DMS 273 (cell line): Measurements from ENCODE around the gene HTR5A.
"Not testable (repeated sequence)": the region's sequence is repeated elsewhere in the genome, so short reads cannot be mapped to it uniquely, and the experiment has no call there.

Experiments
- DNase-seq: peaks from one replicate; lab custom pipeline; 2025; ENCODE audit not compliant: unreplicated experiment; lab: John Stamatoyannopoulos, UW

HTR5A gene

DNA sequence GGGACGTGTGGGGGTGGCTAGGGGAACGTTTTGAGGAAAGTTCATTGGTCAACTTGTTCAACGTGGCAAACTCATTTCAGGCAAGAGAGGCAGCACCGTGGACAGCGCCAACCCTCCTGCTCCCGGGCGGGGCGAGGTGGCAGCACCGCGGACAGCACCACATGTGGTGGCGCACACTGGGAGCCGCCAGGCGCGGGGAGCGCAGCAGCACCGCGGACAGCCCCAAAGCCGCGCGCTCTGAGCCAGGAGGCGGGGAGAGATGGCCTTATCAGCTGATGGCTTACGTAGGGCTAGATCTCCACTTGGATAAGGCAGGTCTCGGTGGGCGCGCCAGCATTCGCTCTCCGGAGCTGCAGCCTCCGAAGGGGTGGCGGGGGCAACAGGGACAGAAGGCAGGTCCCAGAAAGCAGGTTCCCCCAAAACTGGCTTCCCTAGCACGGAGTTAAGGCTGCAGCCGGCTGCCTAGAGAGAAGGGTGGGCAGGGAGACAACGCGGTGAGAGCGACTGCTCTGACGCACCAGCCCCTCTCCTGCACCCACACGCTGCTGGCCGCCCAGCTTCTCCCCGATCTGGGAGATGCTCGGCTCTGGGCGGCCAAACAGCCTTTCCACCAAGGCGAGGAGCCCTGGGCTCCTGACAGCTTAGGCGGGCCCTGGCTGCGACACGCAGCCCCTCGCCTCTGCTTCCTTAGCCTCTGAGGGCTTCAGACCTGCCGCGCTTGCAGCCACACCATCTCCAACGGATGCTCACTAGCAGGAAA, at the start of gene HTR5A:
HTR5A (plus strand) TSS at position 333 of the 760 bp plus-strand sequence. CDS start 576 bp downstream, outside the sequence.
- peak; percentile 39 for DNase-seq

DNA sequence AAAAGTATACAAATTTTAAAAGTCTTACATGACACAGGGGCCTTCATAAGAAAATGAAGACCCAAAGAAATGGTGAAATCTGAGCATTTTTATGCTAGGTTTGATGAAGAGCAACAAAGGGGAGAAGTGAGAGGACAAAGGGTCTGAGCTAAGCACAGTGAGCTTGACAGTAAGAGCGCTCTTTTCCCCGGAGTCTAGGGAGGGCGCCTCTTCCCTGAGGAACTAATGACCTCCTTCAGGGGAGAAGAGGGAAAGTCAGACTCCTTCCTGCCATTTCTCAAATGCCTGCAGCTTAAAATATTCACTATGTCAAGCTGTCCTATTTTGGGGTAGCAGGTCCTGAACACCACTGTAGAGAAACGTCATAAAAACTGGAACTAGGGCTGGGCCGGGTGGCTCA, 49.1 kb upstream of the HTR5A start:
- peak; percentile 31 for DNase-seq

DNA sequence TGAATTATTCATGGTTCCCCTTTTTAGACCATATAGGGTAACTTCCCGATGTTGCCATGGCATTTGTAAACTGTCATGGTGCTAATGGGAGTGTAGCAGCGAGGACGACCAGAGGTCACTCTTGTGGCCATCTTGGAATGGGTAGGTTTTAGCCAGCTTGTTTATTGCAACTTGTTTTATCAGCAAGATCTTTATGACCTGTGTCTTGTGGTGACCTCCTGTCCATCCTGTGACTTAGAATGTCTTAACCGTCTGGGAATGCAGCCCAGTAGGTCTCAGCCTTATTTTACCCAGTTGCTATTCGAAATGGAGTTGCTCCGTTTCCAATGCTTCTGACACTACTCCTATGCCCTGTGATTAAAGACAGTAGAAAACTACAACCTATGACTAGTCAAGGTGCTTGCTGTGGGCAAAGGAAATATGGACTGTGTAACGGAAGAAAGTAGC, 48.4 kb upstream of the HTR5A start:
- no peak for DNase-seq

DNA sequence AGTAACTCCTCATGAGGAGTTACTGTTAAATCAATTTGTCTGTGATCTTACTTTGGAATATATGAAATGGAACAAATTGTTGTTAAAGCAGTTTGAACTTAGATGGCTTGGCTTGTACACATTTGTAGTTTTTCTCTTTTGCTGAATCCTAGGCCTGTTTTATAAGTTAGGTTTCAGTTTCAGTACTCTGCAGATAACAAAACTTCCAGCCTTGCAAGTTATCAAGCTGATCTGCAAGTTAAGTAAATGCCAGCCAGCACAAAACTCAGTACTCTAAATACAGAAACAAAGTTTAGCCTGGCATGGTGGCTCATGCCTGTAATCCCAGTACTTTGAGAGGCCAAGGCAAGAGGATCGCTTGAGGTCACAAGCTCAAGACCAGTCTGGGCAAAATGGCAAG, 42.2 kb upstream of the HTR5A start:
- no peak for DNase-seq

DNA sequence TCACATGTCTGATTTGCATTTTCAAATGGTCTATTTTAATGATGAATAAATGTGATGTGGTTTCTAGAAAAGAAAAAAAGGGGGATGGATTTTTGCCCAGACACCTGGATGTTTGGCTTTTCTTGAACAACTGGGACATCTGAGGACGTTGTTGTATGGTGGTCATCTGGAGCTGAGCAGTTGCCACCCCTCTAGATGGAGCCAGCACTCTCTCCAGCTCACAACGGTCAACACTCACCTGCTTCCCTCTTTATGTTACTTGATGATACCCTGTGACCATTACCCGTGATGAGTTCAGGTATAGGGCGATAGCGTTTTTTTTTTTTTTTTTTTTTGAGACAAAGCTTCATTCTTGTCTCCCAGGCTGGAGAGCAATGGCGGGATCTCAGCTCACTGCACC, 37.1 kb upstream of the HTR5A start:
- DNase-seq: no peak

DNA sequence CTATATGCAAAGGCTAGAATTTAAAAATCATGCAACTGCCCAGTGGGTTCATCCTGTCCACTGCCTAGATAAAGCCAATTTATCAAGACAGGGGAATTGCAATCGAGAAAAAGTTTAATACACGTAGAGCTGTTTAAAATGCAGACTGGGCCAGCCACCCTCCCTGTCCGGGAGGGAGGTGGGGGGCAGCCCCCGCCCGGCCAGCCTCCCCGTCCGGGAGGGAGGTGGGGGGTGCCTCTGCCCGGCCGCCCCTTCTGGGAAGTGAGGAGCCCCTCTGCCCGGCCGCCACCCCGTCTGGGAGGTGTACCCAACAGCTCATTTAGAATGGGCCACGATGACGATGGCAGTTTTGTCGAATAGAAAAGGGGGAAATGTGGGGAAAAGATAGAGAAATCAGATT, 35.6 kb upstream of the HTR5A start:
- not testable (repeated sequence) for DNase-seq

DNA sequence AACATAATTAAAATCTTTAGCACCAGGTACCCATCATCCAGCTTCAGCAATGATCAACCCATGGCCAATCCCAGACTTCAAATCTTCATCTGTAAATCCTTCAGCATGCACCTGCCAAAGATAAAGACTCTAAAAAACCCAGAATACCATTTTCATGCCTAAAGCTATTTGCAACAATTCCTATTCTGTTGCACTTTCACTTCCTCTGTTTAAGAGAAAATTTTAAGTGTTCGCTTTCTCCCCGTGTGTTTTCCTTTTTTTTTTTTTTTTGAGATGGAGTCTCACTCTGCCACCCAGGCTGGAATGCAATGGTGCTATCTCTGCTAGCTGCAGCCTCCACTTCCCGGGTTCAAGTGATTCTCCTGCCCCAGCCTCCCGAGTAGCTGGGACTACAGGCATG, 31.8 kb upstream of the HTR5A start:
- DNase-seq: no peak

DNA sequence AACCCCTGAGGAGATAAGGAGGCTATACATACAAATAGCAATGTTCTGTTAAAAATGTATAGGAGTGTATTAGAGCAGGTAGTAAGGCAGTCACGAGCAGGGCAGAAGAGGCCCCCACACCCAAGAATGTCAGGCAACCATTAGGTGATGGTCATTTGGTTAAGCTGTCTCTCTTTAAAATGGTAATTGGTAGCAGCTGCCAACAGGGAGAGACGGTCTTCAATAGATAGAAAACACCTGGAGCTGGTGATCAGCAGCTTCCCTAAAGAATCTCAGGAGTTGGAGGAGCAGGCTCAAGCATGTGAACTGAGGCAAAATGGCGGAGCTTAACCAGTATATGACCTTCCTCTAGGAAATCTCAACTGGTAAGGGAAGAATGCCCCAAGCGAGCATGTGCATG, 26.4 kb upstream of the HTR5A start:
- no peak for DNase-seq

DNA sequence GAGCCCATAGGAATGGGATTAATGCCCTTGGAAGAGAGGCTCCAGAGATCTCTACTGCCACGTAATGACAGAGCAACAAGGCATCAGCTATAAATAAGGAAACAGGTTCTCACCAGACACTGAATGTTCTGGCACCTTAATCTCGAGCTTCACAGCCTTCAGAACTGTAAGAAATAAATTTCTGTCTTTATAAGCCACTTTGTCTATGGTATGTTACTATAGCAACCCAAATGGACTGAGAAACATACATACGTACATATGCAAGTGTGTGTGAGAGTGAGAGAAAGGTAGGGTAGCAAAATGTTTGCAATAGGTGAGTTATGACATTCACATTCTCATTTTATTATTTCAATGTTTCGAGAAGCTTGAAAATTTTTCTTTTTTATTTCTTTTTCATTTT, 22.1 kb upstream of the HTR5A start:
- DNase-seq: no peak

DNA sequence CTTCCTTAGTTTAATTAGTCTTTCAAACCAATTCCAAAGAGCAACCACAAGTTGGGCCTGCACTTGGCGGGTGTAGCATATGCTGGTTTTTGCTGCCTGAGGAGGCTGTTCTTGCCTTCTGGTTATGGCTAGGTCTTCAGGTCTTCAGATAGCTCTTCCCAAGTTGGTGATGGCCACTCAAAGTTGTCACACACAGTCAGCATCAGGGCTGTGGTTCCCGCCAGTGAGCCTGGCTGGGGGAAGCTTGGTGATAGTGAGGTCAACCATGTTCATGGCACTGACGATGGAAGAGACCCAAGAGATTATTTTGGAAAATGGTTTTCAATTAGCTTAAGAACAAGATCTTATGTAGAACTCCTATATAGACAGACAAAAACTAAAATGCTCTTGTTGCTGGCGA, 18.8 kb upstream of the HTR5A start:
- no peak for DNase-seq

DNA sequence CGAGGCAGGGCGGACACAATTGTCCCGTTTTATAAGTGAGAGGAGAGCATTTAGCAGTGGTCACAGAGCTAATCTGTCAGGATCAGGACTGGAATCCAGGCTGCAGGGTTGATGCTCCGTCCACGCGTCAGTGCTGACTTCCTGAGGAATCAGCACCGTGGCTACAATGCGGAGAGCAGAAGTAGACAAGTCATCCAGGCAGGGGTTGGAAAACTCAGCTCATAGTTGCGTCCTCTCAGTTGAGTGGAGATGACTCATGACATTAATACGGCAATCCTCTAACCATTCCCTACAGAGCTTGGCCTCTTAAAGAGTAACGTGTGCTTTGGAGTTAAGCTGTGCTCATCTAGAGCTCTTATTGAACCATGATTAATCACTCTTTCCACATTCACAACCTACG, 17.1 kb upstream of the HTR5A start:
- DNase-seq: no peak

DNA sequence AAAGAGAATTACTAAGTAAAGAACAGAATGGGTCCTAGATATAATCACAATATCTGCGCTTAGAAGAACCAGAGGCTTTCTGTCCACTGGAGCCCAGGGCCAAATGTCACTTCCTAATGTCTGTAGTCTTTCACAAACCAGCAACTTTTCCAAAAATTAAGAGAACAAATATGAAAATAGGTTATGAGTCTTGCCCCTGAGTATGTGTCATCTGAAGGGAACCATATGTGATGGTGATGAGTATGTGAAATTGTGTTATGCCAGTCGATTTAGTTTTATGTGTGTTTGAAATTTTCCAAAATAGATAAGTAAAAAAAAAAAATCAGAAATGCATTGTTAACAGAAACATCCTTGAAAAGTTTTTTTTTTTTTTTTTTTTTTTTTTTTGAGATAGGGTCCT, 15.4 kb upstream of the HTR5A start:
- DNase-seq: no peak

DNA sequence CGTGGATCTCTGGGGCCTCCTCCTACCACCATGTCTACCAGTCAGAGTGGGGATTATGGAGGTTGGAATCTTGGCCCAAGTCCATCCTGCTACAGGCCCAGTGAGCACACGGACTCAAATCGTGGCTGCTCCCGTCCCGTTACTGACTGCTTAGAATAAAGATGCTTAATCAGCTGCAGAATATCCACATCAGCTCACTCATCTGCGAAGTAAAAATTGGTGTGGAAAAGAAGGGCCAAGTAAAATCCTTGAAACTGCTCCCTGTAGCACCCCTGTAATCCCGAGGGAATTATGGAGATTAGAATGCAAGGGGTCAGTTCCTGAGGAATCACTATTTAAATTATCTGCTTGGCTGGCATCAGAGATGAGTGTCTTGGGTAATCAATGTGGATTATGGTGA, 13.0 kb upstream of the HTR5A start:
- DNase-seq: no peak

DNA sequence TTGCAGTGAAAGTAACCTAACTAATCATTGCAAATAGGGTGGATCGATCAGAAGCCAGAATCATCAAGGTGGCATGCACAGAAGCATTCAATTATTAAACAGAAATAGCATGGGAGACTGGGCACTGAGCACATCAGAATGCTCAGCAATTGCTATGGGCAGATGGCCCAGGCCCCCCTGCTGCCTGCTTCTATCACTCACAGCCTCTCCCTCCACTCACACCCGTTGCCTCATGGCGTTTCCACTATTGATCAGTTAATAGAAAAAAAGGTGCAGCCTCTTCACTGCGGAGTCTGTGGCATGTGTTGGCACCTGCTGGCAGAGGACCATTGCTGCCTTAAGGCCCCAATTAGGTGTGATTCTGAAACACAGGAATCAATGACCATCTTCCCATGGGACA, 11.2 kb upstream of the HTR5A start:
- DNase-seq: peak; percentile 77

DNA sequence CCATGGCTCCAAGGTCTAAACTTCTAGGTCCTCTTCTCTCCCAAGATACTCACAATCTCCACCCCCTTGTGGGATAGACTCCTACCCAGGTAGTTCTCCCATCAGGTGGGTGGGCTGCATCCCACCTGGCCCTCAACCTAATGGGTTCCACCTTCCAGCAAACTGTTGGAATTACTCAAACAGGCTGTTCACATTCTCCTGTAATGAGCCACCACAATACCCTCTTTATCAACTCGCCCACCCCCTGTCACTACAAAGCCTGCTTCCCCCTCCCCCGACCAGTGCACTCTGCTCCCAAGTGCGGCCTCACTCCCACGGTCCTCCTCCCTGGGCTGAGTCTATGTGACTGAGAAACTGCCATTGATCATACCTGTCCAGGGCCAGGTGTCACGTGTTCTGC, 10.4 kb upstream of the HTR5A start:
- no peak for DNase-seq

DNA sequence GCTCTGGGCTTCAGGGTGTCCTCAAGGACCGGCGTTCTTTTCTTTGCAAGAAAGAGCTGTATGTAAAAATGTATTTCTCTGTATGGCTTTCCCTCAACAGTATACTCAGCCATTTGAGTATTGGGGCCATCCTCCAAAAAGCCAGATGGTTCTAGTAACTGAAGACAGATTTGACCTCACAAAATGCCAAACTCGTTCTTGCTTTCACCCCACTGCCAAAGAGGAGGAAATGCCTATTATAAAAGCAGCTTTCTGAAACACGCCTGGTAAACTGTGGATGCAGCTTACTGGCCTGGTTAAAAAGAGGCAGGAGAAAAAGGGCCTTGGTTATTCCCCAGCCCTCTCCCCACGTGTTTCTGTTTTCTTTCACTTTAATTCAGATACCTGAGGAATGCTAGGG, 7.7 kb upstream of the HTR5A start:
- DNase-seq: peak; percentile 56

DNA sequence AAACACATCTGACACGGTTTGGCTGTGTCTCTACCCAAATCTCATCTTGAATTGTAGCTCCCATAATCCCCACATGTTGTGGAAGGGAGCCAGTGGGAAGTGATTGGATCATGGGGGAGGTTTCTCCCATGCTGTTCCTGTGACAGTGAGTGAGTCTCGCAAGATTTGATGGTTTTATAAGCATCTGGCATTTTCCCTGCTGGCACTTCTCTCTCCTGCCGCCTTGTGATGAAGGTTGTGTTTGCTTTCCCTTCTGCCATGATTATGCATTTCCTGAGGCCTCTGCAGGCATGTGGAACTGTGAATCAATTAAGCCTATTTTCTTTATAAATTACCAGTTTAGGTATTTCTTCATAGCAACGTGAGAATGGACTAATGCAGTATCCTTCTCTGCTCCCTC, 5.9 kb upstream of the HTR5A start:
- DNase-seq: peak; percentile 30

DNA sequence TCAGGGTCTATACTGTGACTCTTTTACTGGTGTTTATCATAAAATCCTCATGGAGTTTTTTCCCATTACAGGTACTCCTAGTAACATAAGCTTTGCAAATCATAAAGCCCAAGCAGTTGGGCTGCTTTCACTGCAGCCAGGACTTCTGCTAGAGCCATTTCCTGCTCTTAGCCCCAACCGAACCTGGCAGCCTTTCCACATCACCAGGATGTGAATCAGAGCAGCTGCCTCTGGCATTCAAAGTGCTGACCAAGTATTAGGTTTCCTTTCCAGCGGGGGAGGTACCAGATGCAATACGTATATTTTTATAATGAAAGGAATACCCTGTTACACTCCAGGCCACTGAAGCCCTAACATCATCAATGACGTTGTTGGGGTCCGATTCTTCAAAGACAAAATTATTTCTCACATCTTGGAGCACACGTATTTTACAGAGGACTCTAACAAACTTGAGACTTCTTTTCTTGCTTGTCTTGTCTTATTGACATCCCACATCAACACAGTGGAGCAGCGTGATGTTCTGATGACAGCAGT, 3.6 kb upstream of the HTR5A start:
- DNase-seq: peak; percentile 88

DNA sequence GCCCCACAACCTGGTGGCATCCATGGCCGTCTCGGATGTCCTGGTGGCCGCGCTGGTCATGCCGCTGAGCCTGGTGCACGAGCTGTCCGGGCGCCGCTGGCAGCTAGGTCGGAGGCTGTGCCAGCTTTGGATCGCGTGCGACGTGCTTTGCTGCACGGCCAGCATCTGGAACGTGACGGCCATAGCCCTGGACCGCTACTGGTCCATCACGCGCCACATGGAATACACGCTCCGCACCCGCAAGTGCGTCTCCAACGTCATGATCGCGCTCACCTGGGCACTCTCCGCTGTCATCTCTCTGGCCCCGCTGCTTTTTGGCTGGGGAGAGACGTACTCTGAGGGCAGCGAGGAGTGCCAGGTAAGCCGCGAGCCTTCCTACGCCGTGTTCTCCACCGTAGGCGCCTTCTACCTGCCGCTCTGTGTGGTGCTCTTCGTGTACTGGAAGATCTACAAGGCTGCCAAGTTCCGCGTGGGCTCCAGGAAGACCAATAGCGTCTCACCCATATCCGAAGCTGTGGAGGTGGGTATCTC, 1.1 kb downstream of the HTR5A start:
- DNase-seq: no peak

DNA sequence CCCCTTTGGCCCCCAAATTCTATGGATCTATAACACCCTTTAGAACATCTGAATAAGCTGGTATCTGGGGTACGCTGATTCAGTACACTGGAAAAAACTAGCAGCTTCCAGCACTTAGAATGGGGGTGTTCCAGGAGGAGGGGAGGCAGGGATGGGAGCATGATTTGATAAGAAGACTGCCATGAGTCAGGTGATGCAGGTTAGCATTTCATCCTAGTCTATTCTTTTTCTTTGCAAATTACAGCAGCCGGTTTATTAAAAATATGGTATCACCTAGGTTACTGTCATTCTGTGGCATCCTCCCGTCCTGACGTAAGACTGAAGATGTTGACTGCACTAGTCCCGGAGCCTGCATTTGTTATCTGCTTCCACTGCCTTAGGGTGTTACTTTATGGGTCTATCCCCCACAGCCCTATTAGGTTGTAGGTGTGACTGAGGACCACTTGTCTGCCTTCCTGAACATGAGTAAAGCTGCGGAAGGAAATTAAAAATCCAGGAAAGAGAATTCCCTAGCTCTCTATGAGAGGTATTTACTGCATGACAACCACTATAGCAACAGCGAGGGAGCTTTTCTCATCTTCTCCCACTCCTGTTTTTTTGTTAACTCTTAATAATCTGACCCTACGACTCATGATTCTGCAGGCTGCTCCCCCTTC, 1.9 kb downstream of the HTR5A start:
- DNase-seq: no peak

DNA sequence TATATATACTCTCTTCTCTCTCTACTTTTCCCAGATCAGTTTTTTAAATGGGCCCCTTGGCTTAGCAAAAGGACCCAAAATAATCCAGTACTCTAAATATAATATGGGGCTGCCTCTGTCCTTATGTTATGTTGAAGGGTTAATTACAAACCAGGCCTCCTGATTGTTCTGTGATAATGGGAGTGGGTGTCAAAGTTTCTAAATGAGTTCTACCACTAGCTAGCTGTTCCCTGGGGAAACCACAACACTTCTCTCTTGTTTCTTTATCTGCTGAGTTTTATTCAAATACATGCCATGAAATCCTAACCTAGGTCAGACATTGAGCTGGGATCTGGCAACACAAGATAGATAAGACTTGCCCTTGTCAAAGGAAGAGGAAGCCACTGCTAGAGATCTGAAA, 3.8 kb downstream of the HTR5A start:
- no peak for DNase-seq

DNA sequence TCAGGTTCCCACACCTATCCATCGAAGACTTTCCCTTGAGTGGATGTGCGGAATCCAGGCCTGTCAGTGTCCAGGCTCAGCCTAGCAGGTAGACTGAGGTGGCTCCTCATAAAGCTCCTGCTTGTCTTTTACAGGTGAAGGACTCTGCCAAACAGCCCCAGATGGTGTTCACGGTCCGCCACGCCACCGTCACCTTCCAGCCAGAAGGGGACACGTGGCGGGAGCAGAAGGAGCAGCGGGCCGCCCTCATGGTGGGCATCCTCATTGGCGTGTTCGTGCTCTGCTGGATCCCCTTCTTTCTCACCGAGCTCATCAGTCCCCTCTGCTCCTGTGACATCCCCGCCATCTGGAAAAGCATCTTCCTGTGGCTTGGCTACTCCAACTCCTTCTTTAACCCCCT, 13.9 kb downstream of the HTR5A start:
- DNase-seq: no peak
